ENCODE measurements around the gene CD101.

The CD101 gene

DNA sequence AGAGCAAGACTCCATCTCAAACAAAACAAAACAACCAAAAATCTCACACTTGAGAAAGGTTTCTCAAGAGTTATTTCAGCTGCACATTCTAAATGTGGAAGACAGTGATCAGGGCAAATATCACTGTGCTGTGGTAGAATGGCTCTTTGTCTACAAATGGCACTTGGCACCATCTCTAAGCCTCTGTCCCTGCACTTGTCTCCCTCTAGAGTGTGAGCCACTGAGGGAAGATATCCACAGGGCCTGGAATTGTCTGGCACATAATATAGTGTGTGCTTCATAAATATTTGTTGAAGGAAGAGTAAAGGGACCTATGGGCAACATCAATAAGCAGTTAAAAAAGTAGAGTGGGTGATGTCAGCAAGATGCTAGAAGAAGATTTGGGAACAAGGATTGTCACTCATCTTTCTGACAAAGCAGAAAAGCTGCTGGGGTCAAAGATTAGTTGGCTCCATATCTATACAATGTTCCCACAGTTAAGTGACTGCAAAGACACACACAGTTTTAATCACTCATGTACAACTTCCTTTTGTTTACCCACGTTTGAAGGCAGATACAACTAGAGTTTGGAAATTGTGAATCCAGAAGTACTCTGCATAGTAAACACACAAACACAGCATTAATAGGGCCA, 19.1 kb downstream of the CD101 start:
- no peak for DNase-seq

DNA sequence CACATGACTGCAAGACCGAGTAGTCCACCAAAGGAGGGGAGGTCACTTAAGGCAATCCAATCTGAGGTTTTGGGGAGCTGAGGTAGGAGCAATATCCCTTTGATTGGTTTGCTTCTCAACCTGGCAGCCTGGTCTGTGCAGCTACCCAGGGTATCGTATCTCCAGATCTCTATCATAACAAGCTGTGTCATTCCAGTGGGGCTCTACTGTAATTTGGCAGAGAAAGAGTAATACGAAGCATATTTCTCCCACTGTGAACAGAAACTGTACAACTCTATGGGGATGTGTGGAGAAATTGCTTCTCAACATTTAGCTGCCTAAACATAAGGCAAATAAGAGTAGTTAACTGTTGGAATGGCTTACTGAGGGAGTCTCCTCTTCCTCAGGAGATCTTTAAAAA, 20.6 kb downstream of the CD101 start:
- no peak for DNase-seq

DNA sequence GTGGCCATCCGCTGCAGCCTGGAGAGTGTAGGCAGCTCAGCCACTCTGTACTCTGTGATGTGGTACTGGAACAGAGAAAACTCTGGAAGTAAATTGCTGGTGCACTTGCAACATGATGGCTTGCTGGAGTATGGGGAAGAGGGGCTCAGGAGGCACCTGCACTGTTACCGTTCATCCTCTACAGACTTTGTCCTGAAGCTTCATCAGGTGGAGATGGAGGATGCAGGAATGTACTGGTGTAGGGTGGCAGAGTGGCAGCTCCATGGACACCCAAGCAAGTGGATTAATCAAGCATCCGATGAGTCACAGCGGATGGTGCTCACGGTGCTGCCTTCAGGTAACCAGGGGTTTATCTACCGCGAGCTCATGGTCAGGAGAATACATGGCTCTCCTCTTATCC, 24.0 kb downstream of the CD101 start:
- no peak for DNase-seq

DNA sequence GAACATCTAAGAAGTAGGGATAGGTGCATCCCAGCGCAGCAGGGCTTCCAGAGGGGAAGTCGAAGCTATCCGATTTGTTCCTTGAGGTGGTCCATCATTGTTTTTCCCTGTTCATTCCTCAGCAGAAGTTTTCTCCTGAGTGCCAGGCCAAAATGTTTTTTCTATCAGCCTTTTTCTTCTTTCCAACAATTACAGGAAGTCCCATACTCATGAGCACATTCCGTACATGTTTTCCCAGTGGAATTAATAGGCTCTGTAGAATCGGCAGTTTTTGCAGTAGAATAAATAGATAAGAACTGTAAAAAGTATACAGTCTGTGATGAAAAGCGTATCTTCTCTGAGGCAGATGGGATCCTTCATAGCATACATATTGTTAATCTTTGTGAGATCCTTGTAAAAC, 24.8 kb downstream of the CD101 start:
- DNase-seq: no peak

DNA sequence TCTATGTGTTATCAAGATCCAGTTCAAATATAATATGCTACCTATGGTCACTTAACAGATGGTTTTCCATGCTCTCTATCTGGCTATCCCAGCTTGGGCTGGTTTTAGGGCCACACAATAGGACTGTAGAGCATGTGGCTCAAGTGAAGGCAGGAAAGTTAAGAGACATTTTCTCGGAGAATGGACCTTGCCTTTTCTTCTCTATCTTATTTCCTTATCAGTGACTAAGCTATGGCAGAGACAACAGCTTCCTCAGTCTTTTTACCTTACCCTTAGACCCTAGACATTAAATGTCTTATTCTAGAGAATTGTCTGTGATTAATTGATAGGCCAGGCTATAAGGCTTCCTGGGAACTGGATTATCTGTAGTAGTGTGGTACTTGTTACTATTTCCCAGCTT, 28.1 kb downstream of the CD101 start:
- DNase-seq: no peak

DNA sequence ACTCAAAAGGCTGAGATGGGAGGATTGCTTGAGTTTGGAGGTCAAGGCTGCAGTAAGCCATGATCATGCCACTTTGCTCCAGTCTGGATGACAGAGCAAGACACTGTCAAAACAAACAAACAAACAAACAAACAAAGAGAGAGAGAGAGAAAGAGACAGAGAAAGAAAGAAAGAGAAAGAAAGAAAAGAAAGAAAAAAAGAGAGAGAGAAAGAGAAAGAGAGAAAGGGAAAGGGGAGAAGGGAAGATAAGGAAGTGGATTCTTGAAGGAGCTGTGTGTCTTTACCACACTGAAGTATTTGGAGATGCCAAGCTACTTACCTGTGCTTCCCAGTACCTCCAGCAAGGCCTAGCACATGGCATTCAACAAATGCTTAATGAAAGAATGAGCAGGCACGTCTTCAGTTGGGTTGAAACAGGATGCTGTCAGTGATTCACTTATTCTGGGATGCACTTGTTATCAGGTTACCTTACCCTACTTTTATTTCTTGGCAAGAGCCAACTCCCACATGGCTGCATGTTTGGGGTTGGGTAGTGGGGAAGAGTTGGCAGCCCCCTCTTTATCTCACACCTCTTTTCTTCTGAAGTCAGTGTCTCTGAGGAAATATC, 28.8 kb downstream of the CD101 start:
- no peak for DNase-seq

DNA sequence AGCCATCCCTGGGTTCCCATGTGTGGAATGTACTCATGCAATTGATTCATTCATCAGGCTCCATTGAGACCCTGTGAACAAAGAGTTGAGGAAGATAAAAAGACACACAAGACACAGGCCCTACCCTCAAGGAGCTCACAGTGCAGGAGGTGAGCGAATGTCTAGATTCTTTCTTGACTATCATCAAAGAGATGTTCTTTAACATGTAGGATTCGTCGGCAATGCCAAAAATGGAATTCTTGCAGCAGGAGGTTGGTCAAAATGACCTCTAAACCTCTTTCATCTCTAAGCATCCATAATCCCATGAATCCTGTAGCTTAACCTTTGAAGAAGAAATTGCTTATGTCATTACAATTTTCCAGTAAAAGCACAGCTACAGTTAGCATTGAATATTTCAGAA, 30.7 kb downstream of the CD101 start:
- no peak for DNase-seq

DNA sequence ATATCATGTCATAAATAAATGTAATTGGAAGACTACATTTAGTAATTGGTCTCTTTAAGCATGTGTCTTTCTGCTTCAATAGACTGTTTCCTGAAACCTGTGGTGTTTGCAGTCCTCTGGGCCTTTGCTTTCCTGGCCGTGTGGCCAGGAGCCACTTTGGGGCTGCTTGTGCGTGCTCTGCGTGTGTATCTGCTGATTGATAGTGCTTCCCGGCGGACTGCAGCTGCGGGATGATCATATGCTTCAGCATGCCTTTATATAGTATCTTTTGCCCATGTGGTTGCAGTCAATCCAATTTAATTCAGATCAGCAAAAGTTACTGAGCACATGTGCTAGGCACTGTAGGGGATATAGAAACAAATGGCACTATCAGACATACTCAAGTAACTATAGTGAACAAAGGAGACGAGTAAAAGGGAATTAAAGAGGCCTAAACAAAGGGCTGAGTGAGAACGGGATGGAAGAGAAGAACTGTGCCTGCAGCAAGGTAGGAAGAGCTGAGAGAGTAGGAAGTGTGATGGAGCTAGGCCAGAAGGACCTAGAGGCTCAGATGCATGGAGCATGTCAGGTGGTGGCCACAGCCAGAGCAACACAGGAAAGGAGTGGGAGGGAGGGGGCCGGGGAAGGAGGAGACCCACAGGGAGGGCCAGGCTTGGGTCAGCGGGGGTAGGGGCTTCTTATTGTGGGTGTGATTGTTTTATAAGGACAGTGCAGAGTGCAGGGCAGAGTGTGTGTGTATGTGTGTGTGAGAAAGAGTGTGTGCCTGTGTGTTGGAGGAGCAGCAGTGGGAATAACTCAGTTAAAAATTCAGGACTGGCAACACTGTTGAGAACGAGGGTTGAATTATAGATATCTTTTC, 31.4 kb downstream of the CD101 start:
- DNase-seq: no peak

DNA sequence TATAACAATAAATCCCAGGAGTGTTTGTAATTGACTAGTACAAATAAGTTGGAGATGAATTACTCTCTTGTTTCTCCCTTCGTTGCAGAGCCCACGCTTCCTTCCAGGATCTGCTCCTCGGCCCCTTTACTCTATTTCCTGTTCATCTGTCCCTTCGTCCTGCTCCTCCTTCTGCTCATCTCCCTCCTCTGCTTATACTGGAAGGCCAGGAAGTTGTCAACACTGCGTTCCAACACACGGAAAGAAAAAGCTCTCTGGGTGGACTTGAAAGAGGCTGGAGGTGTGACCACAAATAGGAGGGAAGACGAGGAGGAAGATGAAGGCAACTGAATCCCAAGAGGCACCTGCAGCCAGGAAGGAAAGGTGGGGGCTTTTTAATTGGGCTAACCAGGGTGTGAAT, 32.2 kb downstream of the CD101 start:
- DNase-seq: no peak

DNA sequence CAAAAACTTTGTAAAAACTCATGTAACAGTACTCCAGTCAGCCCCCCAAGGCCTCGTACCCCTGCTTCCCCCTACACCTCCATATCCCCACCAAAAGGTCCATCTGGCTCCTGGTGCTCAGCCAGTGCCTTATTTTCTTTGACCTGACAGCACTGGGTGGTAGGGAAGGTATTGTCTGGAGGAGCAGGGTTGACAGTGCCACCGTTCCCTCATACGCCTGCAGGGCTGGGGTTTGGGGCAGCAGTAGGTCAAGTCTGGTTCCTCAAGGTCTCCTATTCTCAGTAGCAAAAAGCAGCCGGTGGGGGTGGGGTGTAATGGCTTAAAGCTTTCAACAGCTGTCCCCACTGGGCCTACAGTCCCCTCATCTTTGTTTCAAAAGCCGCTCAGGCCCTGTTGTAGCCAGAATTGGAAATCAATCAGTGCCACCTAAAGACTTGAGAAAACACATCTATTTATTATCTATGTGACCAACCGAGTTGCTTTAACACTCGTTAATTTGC, 33.3 kb downstream of the CD101 start:
- DNase-seq: no peak

DNA sequence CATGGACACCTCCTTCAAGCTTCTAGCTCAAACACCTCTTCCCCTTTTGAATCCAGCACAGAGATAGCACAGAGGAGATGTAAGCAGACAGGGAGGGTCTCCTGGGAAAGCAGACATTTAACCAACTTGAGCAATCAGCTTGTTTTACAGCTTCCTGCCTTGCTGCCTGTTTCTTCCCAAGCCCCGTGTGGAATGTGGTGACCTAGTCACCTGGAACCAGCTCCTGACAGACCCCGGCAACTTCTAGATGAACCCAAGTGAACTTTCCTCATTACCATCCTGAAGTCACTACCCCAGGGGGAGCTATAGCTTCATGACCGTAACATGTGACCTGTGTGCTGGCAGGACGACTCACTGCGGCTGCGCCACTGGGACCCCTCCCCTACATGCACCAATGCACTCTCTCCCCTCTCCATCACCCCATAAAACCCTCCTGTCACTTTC, 34.5 kb downstream of the CD101 start:
- DNase-seq: no peak

DNA sequence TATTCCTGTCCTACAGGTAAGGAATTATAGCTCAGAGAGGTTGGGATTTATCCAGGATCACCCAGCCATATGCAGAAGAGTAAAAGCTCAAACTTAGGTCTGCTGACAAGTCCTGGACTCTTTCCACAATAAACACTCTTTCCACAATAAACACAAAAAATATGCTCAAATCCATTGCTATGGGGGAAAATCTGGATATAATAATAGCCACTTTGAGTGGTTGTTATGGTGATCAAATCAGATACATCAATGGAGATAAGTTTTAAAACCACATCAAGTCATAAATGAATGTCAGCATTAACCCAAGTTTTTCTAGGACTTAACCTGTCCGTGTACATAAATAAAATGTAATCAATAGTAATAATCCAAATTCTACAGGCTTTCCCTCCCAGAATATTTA, 36.2 kb downstream of the CD101 start:
- no peak for DNase-seq

DNA sequence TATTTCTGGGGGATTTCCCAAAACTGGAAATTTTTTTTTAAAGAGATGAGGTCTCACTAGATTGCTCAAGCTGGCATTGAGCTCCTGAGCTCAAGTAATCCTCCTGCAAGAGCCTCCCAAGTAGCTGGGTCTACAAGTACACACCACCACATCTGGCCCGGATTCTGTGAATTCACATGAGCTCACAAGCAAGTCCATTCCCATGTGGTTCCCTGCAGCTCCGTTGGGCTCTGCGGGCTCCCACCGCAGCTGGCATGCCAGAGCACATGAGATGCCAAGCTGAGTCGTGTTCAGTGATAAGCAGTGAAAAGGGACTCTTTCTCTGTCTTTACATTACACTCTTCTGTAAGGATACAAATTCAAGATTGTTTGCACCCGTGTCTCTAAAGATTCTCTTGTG, 36.7 kb downstream of the CD101 start:
- no peak for DNase-seq

DNA sequence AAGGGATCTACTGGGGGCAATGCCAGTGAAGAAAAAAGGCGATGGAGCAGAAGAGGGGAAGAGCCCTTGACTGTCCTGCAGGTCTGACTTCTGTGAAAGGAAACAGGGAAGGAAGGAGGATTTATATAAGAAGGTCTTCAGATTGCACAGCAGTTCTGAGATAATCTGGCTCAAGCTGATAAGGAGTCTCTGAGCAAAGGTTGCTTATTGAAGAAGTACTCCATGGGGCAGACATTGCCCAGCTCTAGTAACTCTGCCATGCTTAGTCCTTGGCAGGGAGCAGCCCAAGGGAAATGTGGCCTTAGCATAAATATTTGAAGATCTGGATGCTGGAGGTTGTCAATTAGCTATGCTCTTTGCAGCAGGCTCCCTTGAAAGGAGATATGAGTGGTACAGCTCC, 42.7 kb downstream of the CD101 start:
- DNase-seq: no peak

DNA sequence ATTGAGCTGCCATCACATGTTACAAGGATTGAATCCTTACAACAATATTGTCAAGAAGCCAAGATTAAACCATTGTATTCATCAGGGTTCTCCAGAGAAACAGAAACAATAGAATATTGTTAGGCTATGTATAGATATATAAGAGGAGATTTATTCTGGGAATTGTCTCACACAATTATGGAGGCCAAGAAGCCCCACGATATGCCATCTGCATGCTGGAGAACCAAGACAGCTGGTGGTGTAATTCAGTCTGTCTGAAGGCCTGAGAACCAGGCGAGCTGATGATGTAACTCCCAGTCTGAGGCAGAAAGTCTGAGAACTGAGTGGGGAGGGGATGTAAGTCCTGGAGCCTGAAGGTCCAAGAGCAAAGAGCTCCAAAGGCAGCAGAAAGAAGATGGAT, 44.1 kb downstream of the CD101 start:
- no peak for DNase-seq

DNA sequence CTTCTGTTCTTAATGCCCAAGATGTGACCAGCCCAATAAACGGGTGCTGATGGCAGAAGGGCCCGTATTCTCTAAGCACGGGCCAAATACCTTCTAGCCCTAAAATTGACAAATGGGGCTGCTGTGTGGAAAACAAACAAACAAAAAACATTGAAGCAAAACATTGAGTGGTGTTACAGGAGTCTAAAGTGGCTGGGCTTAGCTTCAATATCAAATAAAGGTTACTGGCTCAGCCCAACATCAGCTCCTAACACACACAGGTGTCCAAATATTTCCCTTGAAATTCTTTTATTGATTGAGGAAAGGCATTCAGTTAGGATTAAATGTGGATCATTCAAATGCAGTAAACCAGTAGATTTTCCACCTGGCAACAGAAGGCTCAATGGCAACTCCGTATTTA, 45.2 kb downstream of the CD101 start:
- no peak for DNase-seq

DNA sequence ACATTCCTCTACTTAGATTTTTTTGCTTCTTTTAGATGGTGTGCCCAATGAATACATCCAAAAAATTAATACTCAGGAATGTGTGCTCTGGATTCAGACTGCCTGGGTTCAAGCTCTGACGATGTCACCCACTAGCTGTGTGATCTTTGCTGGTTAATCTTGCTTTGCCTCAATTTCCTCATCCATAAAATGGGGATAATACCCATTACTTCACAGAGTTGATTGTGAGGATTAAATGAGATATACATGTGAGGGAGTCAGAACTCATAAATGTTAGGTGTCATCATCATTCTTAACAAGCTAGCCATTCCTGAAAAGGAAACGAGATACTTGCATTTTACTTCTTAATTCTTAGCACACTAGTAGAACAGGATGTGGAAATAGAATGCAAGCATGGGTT, 45.7 kb downstream of the CD101 start:
- DNase-seq: no peak

DNA sequence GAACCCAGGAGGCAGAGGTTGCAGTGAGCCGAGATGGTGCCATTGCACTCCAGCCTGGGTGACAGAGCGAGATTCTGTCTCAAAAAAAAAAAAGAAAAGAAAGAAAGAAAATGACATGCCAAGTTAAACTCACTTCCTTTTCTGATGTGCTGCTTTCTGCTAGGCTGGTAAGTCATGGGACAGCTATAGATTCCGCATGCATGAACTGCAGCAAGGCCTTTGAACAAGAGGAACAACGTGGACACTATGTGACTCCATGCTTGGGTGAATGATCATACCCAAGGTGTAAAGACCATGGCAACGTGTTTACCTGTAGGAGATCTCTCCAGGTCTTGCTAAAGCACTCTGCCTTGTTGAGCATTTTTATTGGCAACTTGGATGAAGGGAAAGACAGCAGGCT, 48.3 kb downstream of the CD101 start:
- DNase-seq: no peak

DNA sequence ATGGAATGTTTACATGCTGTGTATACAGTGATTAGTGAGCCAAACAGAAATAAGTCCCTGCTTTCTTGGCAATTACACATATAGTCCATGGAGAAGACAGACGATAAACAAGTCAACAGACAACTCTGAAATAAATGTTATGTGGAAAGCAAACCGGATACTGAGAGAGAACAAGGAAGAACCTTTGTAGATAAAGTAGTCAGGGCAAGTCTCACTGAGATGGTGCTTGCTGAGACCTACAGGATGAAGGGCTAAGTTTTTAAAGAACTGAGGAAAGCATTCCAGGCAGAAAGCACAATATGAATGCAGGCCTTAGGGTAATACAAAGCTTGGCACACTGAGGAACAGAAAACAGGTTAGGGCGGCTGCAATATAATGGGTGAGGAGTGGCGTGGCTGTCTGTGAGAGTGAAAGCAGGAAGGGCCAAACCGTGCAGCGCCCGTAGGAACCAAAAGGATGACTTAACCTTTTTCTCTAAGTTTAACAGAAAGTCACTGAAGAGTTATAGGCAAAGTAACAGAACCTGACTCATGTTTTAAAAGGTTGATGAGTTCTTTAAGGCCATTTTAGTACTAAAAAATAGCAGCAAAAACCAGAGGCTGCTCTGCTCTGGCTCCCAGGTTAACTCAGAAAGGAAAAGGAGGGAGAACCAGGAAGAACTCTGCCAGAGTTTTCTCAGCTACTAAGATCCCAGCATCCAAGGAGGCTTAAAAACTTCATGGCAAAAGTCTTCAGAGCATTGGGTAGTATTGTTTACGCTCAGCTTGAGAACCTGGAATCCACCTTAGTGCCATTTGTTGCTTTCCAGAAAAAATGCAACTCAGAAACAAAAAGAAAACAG, 49.9 kb downstream of the CD101 start:
- no peak for DNase-seq

DNA sequence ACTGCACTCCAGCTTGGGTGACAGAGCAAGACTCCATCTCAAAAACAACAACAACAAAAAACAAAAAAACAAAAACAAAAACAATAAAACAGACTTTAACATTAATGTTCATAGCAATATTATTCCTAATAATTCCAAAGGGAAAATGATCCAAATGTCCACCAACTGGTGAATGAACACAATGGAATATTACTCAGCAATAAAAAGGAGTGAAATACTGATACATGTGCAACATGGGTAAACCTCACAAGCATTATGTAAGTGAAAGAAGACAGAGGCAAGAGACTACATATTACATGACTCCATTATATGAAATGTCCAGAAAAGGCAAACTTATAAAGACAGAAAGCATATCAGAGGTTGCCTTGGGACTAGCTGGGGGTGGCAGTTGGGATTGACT, 52.5 kb downstream of the CD101 start:
- no peak for DNase-seq

DNA sequence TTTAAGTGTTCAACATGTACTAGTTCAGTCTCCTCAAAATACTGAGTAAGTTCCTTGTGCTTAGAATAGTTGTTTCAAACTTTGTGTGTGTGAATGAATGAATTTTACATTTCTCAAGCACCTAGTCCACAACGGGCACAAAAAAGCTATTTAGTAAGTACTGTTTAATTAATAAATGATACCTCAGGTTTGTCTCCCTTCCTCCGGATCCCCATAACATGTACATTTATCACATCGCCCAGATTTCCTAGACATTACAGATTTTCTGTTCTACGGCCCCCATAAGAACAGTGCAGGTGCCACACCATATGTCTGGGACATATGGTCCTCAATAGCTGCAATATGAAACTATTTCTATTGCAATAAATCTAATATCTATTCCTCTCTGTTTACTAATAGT, 57.2 kb downstream of the CD101 start:
- no peak for DNase-seq

DNA sequence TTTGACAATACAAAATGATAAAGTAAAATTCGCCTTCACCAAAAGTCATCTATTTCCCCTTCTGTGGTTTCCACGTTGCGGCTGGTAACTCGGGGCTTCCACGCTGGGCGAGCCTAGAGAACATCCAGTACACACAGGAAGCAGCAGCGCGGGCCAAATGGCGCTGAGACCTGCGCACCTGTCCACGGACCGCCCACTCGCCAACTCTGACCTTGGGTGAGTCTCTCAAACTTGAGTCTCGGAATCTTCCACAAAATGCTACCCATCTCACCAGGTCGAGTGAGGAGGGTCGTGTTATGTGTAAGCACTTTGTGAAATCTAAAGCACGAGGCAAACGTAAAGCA, 57.7 kb downstream of the CD101 start:
- DNase-seq: no peak
